GM19372 (cell line): Measurements from ENCODE around the gene ATG101.

ENCODE experiments used
- ATAC-seq: cut with Tn5 transposase; IDR thresholded peaks from one replicate; pipeline ENCODE4 v1.9.1; 2021; ENCODE audit warnings: mild to moderate bottlenecking, low read depth, moderate library complexity; ENCODE audit not compliant: unreplicated experiment

ATG101 gene

GRCh38 chr12:52074971-52075724 is 5.4 kb downstream of the ATG101 start:
- no peak for ATAC-seq

GRCh38 chr12:52076811-52077210 is 7.0 kb downstream of the ATG101 start:
- no peak for ATAC-seq

- no peak for ATAC-seq
Observed at GRCh38 chr12:52078276-52078675, 8.5 kb downstream of the ATG101 start.

- ATAC-seq = no peak
Observed at GRCh38 chr12:52079576-52080402, 10.0 kb downstream of the ATG101 start, which contains the start of gene SMIM41. SMIM41 (plus strand) TSS chr12:52079704; CDS start chr12:52079780, 76 bp downstream.

- ATAC-seq = no peak
Observed at GRCh38 chr12:52080403-52081251, 10.8 kb downstream of the ATG101 start.

- peak; percentile 57 for ATAC-seq
Observed at GRCh38 chr12:52081263-52081733, 11.5 kb downstream of the ATG101 start.

- no peak for ATAC-seq
Observed at GRCh38 chr12:52082026-52082668, 12.4 kb downstream of the ATG101 start.

GRCh38 chr12:52082669-52082987 is 12.8 kb downstream of the ATG101 start:
- ATAC-seq = no peak

- ATAC-seq = no peak
Observed at GRCh38 chr12:52082988-52083637, 13.3 kb downstream of the ATG101 start.

- no peak for ATAC-seq
Observed at GRCh38 chr12:52083638-52083996, 13.8 kb downstream of the ATG101 start.

- ATAC-seq = no peak
Observed at GRCh38 chr12:52084491-52085231, 14.9 kb downstream of the ATG101 start.

GRCh38 chr12:52085682-52086180 is 16.0 kb downstream of the ATG101 start:
- no peak for ATAC-seq

- no peak for ATAC-seq
Observed at GRCh38 chr12:52086366-52086765, 16.6 kb downstream of the ATG101 start.

GRCh38 chr12:52086944-52087835 is 17.4 kb downstream of the ATG101 start:
- ATAC-seq = no peak

GRCh38 chr12:52087961-52088820 is 18.4 kb downstream of the ATG101 start:
- ATAC-seq = no peak

- ATAC-seq = no peak
Observed at GRCh38 chr12:52089491-52089890, 19.7 kb downstream of the ATG101 start.

GRCh38 chr12:52090291-52090690 is 20.5 kb downstream of the ATG101 start:
- ATAC-seq = no peak
